ENCODE results near the gene EHD2.
A peak's percentile ranks its signal among the peaks of the same experiment; 100 is the strongest.
"Not testable (repeated sequence)": the region's sequence is repeated elsewhere in the genome, so short reads cannot be mapped to it uniquely, and the experiment has no call there.

The EHD2 gene

DNA sequence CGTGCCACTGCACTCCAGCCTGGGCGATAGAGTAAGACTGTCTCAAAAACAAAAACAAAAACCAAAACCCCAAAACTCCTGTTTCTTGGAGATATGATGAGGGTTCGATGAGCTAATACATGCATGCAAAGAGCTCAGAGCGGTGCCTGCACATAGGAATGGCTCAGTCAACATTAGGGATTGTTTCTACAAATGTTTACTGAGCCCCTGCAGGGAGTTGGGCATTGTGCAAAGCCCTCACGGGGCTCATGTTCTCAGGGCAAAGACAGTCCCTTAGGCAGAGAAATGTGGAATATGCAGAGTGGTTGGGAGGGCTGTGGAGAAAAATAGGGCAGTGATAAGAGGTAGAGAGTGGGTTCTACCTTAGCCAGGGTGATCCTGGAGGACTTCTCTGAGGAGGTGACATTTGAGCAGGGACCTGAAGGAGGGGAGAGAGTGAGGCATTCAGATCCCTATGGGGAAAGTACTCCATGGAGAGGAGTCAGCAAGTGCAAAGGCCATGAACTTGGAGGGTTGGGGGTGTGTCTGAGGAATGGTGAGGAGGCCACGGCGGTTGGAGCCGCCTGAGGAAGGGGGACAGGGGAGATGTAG is 1.5 kb upstream of the EHD2 start:
- no peak overlapping the region for H3K4me3 ChIP-seq (replicated peaks; ENCODE audit: low read depth, low read length)
- no peak for DNase-seq (ENCODE audit: extremely low read depth, low read depth)
- TF ChIP-seq, protein P1, sequence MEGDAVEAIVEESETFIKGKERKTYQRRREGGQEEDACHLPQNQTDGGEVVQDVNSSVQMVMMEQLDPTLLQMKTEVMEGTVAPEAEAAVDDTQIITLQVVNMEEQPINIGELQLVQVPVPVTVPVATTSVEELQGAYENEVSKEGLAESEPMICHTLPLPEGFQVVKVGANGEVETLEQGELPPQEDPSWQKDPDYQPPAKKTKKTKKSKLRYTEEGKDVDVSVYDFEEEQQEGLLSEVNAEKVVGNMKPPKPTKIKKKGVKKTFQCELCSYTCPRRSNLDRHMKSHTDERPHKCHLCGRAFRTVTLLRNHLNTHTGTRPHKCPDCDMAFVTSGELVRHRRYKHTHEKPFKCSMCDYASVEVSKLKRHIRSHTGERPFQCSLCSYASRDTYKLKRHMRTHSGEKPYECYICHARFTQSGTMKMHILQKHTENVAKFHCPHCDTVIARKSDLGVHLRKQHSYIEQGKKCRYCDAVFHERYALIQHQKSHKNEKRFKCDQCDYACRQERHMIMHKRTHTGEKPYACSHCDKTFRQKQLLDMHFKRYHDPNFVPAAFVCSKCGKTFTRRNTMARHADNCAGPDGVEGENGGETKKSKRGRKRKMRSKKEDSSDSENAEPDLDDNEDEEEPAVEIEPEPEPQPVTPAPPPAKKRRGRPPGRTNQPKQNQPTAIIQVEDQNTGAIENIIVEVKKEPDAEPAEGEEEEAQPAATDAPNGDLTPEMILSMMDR (IDR thresholded peaks at IDR 0.05; ENCODE audit: low read depth, low read length, missing control alignments) = no peak

DNA sequence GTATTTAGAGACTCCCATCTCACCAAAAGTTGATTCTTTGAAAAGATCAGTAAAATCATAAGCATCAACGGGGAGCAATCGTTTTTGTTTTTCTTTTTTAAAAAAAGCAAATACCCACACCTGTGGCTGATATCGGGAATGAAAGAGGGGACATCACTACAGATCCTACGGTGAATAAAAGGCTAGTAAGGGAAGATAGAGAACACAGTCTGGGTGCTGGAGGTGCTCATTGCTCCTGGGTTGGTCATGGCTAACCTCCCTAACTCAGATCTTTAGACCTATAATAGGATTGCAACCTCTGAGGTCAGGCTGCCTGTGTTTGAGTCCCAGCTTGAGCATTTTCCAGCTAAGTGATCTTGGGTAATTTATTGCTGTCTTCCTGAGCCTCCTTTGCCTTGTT is 1.1 kb downstream of the EHD2 start:
- TF ChIP-seq, protein P1 (IDR thresholded peaks at IDR 0.05; ENCODE audit: low read depth, low read length, missing control alignments) = no peak
- no peak for DNase-seq (ENCODE audit: extremely low read depth, low read depth)
- H3K4me3 ChIP-seq (replicated peaks; ENCODE audit: low read depth, low read length) = peak overlapping the region; percentile 85

GRCh38 chr19:47714855-47715254 is 1.6 kb downstream of the EHD2 start:
- not testable (repeated sequence) for DNase-seq (ENCODE audit: extremely low read depth, low read depth)
- H3K4me3 ChIP-seq (replicated peaks; ENCODE audit: low read depth, low read length) = peak overlapping the region; percentile 85

DNA sequence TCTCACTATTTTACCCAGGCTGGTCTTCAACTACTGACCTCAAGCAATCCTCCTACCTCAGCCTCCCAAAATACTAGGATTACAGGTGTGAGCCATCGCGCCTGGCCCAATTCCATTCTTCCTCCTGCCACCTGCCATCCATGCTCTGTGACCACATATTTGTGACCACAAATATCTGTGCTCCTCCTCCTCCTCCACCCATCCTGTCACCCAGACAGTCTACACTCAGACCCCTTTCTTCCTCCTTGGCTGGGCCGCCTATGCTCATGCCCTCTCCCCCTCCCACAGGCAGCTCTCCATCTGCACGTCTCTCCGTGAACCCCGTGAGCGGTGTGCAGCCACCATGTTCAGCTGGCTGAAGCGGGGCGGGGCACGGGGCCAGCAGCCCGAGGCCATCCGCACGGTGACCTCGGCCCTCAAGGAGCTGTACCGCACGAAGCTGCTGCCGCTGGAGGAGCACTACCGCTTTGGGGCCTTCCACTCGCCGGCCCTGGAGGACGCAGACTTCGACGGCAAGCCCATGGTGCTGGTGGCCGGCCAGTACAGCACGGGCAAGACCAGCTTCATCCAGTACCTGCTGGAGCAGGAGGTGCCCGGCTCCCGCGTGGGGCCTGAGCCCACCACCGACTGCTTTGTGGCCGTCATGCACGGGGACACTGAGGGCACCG is 3.2 kb downstream of the EHD2 start:
- H3K4me3 ChIP-seq (replicated peaks; ENCODE audit: low read depth, low read length) = no peak overlapping the region
- TF ChIP-seq, protein P1 (IDR thresholded peaks at IDR 0.05; ENCODE audit: low read depth, low read length, missing control alignments) = no peak
- no peak for DNase-seq (ENCODE audit: extremely low read depth, low read depth)

- peak overlapping the region; percentile 23 for H3K4me3 ChIP-seq (replicated peaks; ENCODE audit: low read depth, low read length)
- not testable (repeated sequence) for DNase-seq (ENCODE audit: extremely low read depth, low read depth)
Observed at GRCh38 chr19:47718415-47719046, 5.3 kb downstream of the EHD2 start.

DNA sequence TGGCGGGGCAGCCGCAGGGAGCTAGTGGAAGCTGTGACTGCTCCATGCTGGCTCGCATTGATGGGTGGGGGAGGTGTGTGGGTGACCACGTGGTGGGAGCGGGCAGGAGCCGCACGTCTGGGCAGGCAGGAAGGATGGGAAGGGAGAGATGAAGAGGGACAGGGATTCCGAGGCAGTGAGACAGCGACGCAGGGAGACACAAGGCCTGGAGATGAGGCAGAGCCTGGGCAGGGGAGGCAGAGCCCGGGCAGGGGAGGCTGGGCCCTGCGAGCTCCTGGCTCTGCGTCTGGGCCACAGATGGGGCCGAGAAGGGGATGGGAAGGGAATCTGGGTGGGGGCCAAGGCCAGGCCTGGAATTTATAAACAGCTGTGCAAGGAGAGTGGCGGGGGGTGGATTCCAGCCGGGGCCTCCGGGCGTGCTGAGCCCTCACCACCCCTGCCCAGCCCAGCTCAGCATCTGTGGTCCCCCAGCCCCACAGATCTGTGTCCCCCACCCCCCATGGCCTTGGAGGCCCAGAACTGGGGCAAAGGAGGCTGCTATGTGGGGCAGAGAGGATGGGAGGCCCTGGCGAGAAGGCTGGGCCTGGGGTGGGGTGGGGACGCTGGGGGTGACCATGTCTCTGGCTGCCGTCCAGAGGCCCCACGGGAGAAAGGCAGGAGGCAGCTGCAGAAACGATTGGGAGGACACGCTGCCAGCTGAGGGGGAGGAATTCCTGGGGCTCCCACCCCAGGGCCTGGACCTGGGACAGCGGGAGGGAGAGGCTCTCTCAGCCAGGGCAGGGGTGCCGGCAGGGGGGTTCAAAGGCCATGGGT is 6.0 kb downstream of the EHD2 start:
- DNase-seq (ENCODE audit: extremely low read depth, low read depth) = peak; percentile 95
- TF ChIP-seq, protein P1 (IDR thresholded peaks at IDR 0.05; ENCODE audit: low read depth, low read length, missing control alignments) = no peak
- peak overlapping the region; percentile 24 for H3K4me3 ChIP-seq (replicated peaks; ENCODE audit: low read depth, low read length)

DNA sequence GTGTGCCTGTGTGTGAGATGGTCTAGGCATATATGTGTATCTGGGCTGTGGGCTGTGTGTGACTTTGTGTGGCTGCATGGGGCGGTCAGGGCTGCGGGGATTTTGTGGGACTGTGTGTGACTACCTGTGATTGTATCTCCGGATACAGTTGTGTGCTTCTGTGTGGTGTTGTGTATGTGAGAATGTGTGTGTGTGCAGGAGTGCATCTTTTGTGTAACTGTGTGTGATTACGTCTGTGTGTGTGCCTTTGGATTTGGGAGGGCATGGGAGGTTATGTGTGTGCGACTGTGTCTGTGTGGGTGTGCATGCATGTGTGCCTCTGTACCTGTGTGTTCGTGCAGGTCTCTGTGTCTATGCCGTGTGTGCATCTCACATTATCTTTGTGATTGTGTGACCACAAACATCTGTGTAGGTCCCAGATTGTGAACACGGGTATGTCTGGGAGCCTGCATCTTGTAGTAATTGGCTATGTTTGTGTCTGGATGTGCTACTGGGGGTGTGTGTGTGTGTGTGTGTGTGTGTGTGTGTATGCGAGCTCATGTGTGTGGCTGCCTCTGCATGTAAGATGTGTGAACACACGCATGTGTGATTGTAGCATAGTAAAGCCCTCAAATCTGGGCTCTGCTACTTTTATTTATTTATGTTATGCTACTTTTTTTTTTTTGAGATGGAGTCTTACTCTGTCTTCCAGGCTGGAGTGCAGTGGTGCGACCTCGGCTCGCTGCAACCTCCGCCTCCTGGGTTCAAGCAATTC is 7.6 kb downstream of the EHD2 start:
- DNase-seq (ENCODE audit: extremely low read depth, low read depth) = no peak
- TF ChIP-seq, protein P1 (IDR thresholded peaks at IDR 0.05; ENCODE audit: low read depth, low read length, missing control alignments) = no peak
- no peak overlapping the region for H3K4me3 ChIP-seq (replicated peaks; ENCODE audit: low read depth, low read length)
